ENCODE results near the gene UGT1A1.

The UGT1A1 gene

GRCh38 chr2:233758849-233759248, 1.2 kb upstream of the UGT1A1 start:
- DNase-seq = no peak

- DNase-seq = no peak
Measured at GRCh38 chr2:233761040-233761769, 1.1 kb downstream of the UGT1A1 start.

- no peak for DNase-seq
Measured at GRCh38 chr2:233764264-233764663, 4.2 kb downstream of the UGT1A1 start.

- DNase-seq = no peak
Measured at GRCh38 chr2:233764761-233765160, 4.7 kb downstream of the UGT1A1 start.

GRCh38 chr2:233766416-233766815, 6.3 kb downstream of the UGT1A1 start:
- DNase-seq = no peak

GRCh38 chr2:233768076-233768475, 8.0 kb downstream of the UGT1A1 start:
- DNase-seq = no peak

- no peak for DNase-seq
Measured at GRCh38 chr2:233769260-233769659, 9.2 kb downstream of the UGT1A1 start.

- DNase-seq = no peak
Measured at GRCh38 chr2:233772153-233772552, 12.1 kb downstream of the UGT1A1 start.

GRCh38 chr2:233772583-233772982, 12.5 kb downstream of the UGT1A1 start:
- no peak for DNase-seq

- DNase-seq = no peak
Measured at GRCh38 chr2:233773854-233774253, 13.8 kb downstream of the UGT1A1 start.

- DNase-seq = no peak
Measured at GRCh38 chr2:233775414-233775813, 15.3 kb downstream of the UGT1A1 start.

GRCh38 chr2:233778030-233778429, 18.0 kb downstream of the UGT1A1 start, which contains the start of gene MROH2A:
Gene MROH2A (plus strand): TSS chr2:233778330. CDS start chr2:233779359, 1,029 bp downstream.
- DNase-seq = no peak

GRCh38 chr2:233779722-233780121, 19.7 kb downstream of the UGT1A1 start:
- DNase-seq = no peak

GRCh38 chr2:233780771-233781170, 20.7 kb downstream of the UGT1A1 start:
- no peak for DNase-seq

GRCh38 chr2:233789554-233789953, 29.5 kb downstream of the UGT1A1 start:
- DNase-seq = no peak

GRCh38 chr2:233791151-233791882, 31.2 kb downstream of the UGT1A1 start:
- no peak for DNase-seq

GRCh38 chr2:233791883-233792329, 31.8 kb downstream of the UGT1A1 start:
- no peak for DNase-seq

- DNase-seq = no peak
Measured at GRCh38 chr2:233792720-233793119, 32.6 kb downstream of the UGT1A1 start.

GRCh38 chr2:233793465-233794127, 33.5 kb downstream of the UGT1A1 start:
- DNase-seq = no peak

GRCh38 chr2:233794128-233794658, 34.1 kb downstream of the UGT1A1 start:
- no peak for DNase-seq

GRCh38 chr2:233795735-233796171, 35.7 kb downstream of the UGT1A1 start:
- DNase-seq = no peak

- DNase-seq = no peak
Measured at GRCh38 chr2:233796254-233796653, 36.2 kb downstream of the UGT1A1 start.

- no peak for DNase-seq
Measured at GRCh38 chr2:233798335-233799086, 38.4 kb downstream of the UGT1A1 start.
